ENCODE results near the gene POMGNT1. TPM values are rescaled to one million over a fixed set of nuclear protein-coding genes. Genes with fewer than 3 reads are reported as not detected.

POMGNT1 gene
- total and polyA plus RNA-seq, 2 of the 13 experiments (the other 11 are each of a cell fraction or from before 2014, with no cell fraction given): 33.9 to 46.8 TPM

GRCh38 chr1:46183079-46183847 is 15.0 kb downstream of the POMGNT1 start (continued):
- no peak for TF ChIP-seq ZNF296 (CRISPR knock-in tag; conservative IDR thresholded peaks at IDR 0.05)
- no peak for TF ChIP-seq ZBTB44 (CRISPR knock-in tag; IDR thresholded peaks at IDR 0.05)
- TF ChIP-seq ZNF253 (CRISPR knock-in tag; IDR thresholded peaks at IDR 0.05; ENCODE audit: borderline replicate concordance): no peak
- TF ChIP-seq SMC3 (IDR thresholded peaks at IDR 0.05; ENCODE audit: low read length): no peak; the same call in 1 of the 2 replicates
- no peak for TF ChIP-seq SCMH1 (CRISPR knock-in tag; IDR thresholded peaks at IDR 0.05; ENCODE audit: borderline replicate concordance)
- 0 out of 2 replicates have a peak, but pooled peaks have one; percentile 23 for TF ChIP-seq ZNF430 (CRISPR knock-in tag; IDR thresholded peaks at IDR 0.05)
- peak; percentile 44; the same call in 1 of the 2 replicates for TF ChIP-seq PHF21A (CRISPR knock-in tag; IDR thresholded peaks at IDR 0.05)
- TF ChIP-seq PAF1 (CRISPR knock-in tag; IDR thresholded peaks at IDR 0.05): no peak
- TF ChIP-seq SP4 (CRISPR knock-in tag; IDR thresholded peaks at IDR 0.05): no peak
- TF ChIP-seq ZNF441 (CRISPR knock-in tag; IDR thresholded peaks at IDR 0.05; ENCODE audit: borderline replicate concordance): 0 out of 2 replicates have a peak, but pooled peaks have one; percentile 30
- TF ChIP-seq ZNF616 (CRISPR knock-in tag; IDR thresholded peaks at IDR 0.05; ENCODE audit: low read depth): no peak
- TF ChIP-seq KDM4B (CRISPR knock-in tag; IDR thresholded peaks at IDR 0.05): no peak
- TF ChIP-seq HNRNPL (IDR thresholded peaks at IDR 0.05; ENCODE audit: low read depth, low read length): peak; percentile 87
- TF ChIP-seq NFIB (CRISPR knock-in tag; IDR thresholded peaks at IDR 0.05; ENCODE audit: borderline replicate concordance): no peak
- TF ChIP-seq ZNF788 (CRISPR knock-in tag; IDR thresholded peaks at IDR 0.05; ENCODE audit: borderline replicate concordance): peak; percentile 25; the same call in 1 of the 2 replicates
- TF ChIP-seq, protein P1, sequence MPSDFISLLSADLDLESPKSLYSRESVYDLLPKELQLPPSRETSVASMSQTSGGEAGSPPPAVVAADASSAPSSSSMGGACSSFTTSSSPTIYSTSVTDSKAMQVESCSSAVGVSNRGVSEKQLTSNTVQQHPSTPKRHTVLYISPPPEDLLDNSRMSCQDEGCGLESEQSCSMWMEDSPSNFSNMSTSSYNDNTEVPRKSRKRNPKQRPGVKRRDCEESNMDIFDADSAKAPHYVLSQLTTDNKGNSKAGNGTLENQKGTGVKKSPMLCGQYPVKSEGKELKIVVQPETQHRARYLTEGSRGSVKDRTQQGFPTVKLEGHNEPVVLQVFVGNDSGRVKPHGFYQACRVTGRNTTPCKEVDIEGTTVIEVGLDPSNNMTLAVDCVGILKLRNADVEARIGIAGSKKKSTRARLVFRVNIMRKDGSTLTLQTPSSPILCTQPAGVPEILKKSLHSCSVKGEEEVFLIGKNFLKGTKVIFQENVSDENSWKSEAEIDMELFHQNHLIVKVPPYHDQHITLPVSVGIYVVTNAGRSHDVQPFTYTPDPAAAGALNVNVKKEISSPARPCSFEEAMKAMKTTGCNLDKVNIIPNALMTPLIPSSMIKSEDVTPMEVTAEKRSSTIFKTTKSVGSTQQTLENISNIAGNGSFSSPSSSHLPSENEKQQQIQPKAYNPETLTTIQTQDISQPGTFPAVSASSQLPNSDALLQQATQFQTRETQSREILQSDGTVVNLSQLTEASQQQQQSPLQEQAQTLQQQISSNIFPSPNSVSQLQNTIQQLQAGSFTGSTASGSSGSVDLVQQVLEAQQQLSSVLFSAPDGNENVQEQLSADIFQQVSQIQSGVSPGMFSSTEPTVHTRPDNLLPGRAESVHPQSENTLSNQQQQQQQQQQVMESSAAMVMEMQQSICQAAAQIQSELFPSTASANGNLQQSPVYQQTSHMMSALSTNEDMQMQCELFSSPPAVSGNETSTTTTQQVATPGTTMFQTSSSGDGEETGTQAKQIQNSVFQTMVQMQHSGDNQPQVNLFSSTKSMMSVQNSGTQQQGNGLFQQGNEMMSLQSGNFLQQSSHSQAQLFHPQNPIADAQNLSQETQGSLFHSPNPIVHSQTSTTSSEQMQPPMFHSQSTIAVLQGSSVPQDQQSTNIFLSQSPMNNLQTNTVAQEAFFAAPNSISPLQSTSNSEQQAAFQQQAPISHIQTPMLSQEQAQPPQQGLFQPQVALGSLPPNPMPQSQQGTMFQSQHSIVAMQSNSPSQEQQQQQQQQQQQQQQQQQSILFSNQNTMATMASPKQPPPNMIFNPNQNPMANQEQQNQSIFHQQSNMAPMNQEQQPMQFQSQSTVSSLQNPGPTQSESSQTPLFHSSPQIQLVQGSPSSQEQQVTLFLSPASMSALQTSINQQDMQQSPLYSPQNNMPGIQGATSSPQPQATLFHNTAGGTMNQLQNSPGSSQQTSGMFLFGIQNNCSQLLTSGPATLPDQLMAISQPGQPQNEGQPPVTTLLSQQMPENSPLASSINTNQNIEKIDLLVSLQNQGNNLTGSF (CRISPR knock-in tag; IDR thresholded peaks at IDR 0.05): no peak
- TF ChIP-seq REPIN1 (CRISPR knock-in tag; IDR thresholded peaks at IDR 0.05; ENCODE audit: borderline replicate concordance, low read depth): peak; percentile 27; the same call in 1 of the 2 replicates
- TF ChIP-seq ZNF501 (CRISPR knock-in tag; IDR thresholded peaks at IDR 0.05): peak; percentile 70
- TF ChIP-seq, protein P2, sequence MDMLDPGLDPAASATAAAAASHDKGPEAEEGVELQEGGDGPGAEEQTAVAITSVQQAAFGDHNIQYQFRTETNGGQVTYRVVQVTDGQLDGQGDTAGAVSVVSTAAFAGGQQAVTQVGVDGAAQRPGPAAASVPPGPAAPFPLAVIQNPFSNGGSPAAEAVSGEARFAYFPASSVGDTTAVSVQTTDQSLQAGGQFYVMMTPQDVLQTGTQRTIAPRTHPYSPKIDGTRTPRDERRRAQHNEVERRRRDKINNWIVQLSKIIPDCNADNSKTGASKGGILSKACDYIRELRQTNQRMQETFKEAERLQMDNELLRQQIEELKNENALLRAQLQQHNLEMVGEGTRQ (IDR thresholded peaks at IDR 0.05; ENCODE audit: low read depth, low read length): no peak
- TF ChIP-seq, protein P2 (CRISPR knock-in tag; IDR thresholded peaks at IDR 0.05; ENCODE audit: borderline replicate concordance): no peak

All from HepG2 (cell line).